Activated B cell treated with CpG ODN at 0.5 μM for 24 hours (primary cell): ENCODE results near the gene POLE. TPM values are rescaled to one million over a fixed set of nuclear protein-coding genes. Genes with fewer than 3 reads are reported as not detected.

ENCODE experiments used
- ATAC-seq: fragments of 200-7000 bp; cut with Tn5 transposase; one replicate; pipeline ENCODE4 v1.10.0; 2021; ENCODE audit warnings: low read depth, mild to moderate bottlenecking, moderate library complexity
- CTCF ChIA-PET: fragments of 350-600 bp; sonication (Branson Sonifier 250); formaldehyde crosslinking; loops from one replicate; lab custom pipeline; 2021; ENCODE audit warnings: antibody characterized with exemption; lab: Charles Lee
- POLR2A ChIA-PET: fragments of 350-600 bp; sonication (Branson Sonifier 250); formaldehyde crosslinking; loops from one replicate; lab custom pipeline; 2021; ENCODE audit warnings: antibody characterized with exemption; lab: Charles Lee
- DNase-seq: peaks from one replicate; pipeline ENCODE4 v3.0.0; 2022
- H3K27ac Mint-ChIP-seq: one replicate; pipeline ENCODE4 v1.8.0; 2020; ENCODE audit warnings: mixed read lengths
- H3K27me3 Mint-ChIP-seq: one replicate; pipeline ENCODE4 v1.8.0; 2021; ENCODE audit warnings: mixed read lengths
- H3K36me3 Mint-ChIP-seq: one replicate; pipeline ENCODE4 v1.8.0; 2021; ENCODE audit warnings: low read depth, mixed read lengths
- H3K4me1 Mint-ChIP-seq: one replicate; pipeline ENCODE4 v1.8.0; 2021; ENCODE audit warnings: mixed read lengths
- H3K4me3 Mint-ChIP-seq: one replicate; pipeline ENCODE4 v1.8.0; 2020; ENCODE audit warnings: mild to moderate bottlenecking, mixed read lengths
- H3K9me3 Mint-ChIP-seq: one replicate; pipeline ENCODE4 v1.8.0; 2020; ENCODE audit warnings: mixed read lengths
- intact Hi-C: fragments of 100-400 bp; cut with micrococcal nuclease; formaldehyde crosslinking; loops from one replicate; pipeline ENCODE4 v1.15.1; 2024
- total RNA-seq: library from RNA; stranded (reverse); gene quantifications from 2 replicates; pipeline ENCODE4 v1.2.3, GENCODE V29; 2022
- TF ChIP-seq, protein P1 (sequence below): fragments of 200-600 bp; IDR thresholded peaks from one replicate; pipeline ENCODE4 v1.8.0; 2022; ENCODE audit warnings: antibody characterized with exemption, mild to moderate bottlenecking

POLE gene
- total RNA-seq, 1 donor from 2014 or later = 64.3 TPM

DNA sequence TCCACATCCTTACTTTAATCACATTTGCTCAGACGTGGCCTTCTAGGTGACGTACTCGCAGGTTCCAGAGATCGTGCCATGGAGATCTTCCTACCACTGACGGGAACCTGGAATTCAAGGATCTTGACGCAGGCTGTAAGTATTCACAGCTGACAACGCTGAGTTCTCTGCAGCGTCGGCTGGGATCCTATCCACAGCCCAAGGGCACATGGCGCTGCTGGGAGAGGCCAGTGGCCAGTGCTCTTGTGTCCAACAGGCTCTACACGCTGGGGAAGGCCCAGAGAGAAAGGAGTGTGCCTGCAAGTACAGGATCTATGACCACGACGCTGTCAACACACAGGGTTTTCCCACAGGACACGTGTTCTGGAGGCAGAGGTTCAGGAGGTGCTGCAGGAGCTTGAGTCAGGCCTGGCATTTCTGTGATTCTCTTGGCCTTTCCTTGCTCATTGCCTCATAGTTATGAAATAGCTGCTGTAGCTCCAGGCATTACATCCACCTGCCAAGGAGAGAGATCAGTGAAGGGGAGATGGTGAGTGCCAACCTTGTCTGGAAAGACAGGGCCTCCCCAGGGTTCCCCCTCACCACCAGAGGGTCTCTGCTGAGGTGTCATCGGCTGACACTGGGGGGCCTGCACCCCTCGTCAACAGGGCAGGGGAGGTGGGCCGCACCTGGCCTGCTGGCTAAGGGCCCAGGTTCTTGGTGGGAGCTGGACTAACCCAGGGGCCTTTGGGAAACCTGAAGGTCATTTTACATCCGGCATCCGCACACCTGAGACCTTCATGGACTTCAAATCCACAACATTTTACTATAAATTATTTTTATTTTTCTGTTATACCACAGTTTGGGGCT is 98.1 kb downstream of the POLE start:
- TF ChIP-seq, protein P1, sequence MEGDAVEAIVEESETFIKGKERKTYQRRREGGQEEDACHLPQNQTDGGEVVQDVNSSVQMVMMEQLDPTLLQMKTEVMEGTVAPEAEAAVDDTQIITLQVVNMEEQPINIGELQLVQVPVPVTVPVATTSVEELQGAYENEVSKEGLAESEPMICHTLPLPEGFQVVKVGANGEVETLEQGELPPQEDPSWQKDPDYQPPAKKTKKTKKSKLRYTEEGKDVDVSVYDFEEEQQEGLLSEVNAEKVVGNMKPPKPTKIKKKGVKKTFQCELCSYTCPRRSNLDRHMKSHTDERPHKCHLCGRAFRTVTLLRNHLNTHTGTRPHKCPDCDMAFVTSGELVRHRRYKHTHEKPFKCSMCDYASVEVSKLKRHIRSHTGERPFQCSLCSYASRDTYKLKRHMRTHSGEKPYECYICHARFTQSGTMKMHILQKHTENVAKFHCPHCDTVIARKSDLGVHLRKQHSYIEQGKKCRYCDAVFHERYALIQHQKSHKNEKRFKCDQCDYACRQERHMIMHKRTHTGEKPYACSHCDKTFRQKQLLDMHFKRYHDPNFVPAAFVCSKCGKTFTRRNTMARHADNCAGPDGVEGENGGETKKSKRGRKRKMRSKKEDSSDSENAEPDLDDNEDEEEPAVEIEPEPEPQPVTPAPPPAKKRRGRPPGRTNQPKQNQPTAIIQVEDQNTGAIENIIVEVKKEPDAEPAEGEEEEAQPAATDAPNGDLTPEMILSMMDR = no peak
- Mint-ChIP-seq H3K4me3 (no peak overlapping the region), H3K4me1 (peaks cover 3% of the 10 kb centered on the region), H3K27me3 (no peaks in the 10 kb centered on the region), H3K27ac (no peak overlapping the region), H3K9me3 (no peaks in the 10 kb centered on the region), H3K36me3 (peaks cover 4% of the 10 kb centered on the region)
- no peak for ATAC-seq
- intact Hi-C loops = no loop called here
- DNase-seq = no peak
- ChIA-PET CTCF (no interaction called here), POLR2A (no interaction called here)

DNA sequence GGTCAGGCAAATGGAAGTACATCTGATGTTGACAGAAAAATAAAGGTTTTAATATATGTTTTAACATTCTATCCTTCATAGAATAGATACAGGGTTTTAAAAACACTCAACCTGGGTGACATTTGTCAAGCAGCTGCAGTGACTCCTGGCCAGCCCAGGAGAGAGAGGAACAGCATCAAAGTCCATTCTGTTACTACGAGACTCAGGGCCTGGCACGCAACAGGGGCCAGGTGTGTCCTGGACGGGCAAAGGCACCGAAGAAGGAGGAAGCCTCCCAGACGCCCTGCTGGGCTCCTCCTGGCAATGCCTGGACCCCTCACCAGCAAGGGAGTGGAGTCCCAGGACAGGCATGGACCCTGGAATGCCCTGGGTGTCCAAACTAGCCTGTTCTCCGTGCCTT is 98.8 kb downstream of the POLE start:
- intact Hi-C loops = no loop called here
- ATAC-seq (no peak), DNase-seq (no peak)
- Mint-ChIP-seq H3K27me3 (no peaks in the 10 kb centered on the region), H3K36me3 (peaks cover 9% of the 10 kb centered on the region), H3K27ac (no peak overlapping the region), H3K4me3 (no peak overlapping the region), H3K4me1 (no peaks in the 10 kb centered on the region), H3K9me3 (no peaks in the 10 kb centered on the region)
- TF ChIP-seq, protein P1 = no peak
- CTCF ChIA-PET = no interaction called here
- POLR2A ChIA-PET = no interaction called here

DNA sequence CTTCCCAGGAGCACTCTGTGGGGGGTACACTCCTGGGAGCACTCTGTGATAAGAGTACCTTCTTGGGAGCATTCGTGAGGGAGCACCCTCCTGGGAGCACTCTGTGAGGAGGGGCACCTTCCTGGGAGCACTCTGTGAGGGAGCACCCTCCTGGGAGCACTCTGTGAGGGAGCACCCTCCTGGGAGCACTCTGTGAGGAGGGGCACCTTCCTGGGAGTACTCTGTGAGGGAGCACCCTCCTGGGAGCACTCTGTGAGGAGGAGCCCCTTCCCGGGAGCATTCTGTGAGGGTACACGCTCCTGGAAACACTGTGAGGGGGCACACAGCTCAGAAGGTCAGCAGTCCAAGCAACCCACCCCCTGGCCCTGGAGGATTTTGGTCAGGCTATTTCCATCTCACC is 99.4 kb downstream of the POLE start:
- ATAC-seq (no peak), DNase-seq (no peak)
- ChIA-PET POLR2A (no interaction called here), CTCF (no interaction called here)
- no peaks in the 10 kb centered on the region for H3K9me3 Mint-ChIP-seq
- no peaks in the 10 kb centered on the region for H3K27me3 Mint-ChIP-seq
- intact Hi-C loops = no loop called here
- no peak overlapping the region for H3K4me3 Mint-ChIP-seq
- H3K4me1 Mint-ChIP-seq = no peaks in the 10 kb centered on the region
- no peak overlapping the region for H3K27ac Mint-ChIP-seq
- TF ChIP-seq, protein P1 = no peak
- peaks cover 9% of the 10 kb centered on the region for H3K36me3 Mint-ChIP-seq

DNA sequence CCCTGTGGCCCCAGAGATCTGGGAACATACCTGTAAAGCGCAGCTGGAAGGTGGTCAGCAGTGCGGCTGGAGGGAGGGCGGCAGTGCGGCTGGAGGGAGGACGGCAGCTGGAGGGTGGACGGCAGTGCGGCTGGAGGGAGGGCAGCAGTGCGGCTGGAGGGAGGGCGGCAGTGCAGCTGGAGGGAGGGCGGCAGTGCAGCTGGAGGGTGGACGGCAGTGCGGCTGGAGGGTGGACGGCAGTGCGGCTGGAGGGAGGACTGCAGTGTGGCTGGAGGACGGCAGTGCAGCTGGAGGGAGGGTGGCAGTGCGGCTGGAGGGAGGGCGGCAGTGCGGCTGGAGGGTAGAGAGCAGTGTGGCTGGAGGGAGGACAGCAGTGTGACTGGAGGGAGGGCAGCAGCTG is 100.2 kb downstream of the POLE start:
- Mint-ChIP-seq H3K9me3 (no peaks in the 10 kb centered on the region), H3K36me3 (peaks cover 10% of the 10 kb centered on the region), H3K4me1 (no peaks in the 10 kb centered on the region), H3K27me3 (no peaks in the 10 kb centered on the region), H3K4me3 (no peak overlapping the region), H3K27ac (no peak overlapping the region)
- ChIA-PET CTCF (no interaction called here), POLR2A (interaction anchor here (0.7 kb wide), 1 partner anchor 9 kb away, joined by 8 read pairs; no protein-coding TSS in a partner anchor)
- ATAC-seq (no peak), DNase-seq (no peak)
- TF ChIP-seq, protein P1 = no peak
- intact Hi-C loops = no loop called here

DNA sequence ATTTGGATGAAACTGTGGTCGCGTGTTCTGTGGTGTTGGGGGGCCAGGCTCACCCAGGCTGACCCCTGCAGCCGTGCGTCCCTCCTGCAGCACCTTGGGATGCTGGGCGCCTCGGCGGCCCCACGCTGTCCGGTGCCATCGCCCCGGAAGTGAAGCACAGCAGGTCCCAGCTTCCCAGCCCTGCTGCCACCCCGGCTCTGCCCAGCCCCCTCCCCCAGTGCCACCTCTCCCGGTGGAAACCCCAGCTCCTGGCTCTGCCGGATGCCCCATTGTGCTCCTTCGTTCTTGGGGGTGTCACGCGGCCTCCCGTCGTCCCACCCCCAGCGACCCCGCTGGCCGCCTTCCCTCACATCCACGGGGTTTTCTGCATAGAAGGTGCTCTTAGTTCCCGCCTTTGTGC is 102.0 kb downstream of the POLE start:
- no peaks in the 10 kb centered on the region for H3K27me3 Mint-ChIP-seq
- H3K4me3 Mint-ChIP-seq = no peak overlapping the region
- ATAC-seq = no peak
- TF ChIP-seq, protein P1 = no peak
- intact Hi-C loops = no loop called here
- no peaks in the 10 kb centered on the region for H3K9me3 Mint-ChIP-seq
- peaks cover 16% of the 10 kb centered on the region for H3K36me3 Mint-ChIP-seq
- POLR2A ChIA-PET = no interaction called here
- CTCF ChIA-PET = no interaction called here
- H3K27ac Mint-ChIP-seq = no peak overlapping the region
- no peaks in the 10 kb centered on the region for H3K4me1 Mint-ChIP-seq
- DNase-seq = no peak
